ENCODE measurements around the gene CD200R1. TPM values are rescaled to one million over a fixed set of nuclear protein-coding genes. Genes with fewer than 3 reads are reported as not detected.

CD200R1 gene
- total and polyA plus RNA-seq, 2 of the 4 experiments (the other 2 are of a cell fraction), result under 0.01 to 0.05 TPM

- Histone ChIP-seq H2AFZ (replicated peaks; ENCODE audit: low read length, poor library complexity) (no peak overlapping the region), H3K79me1 (ENCODE audit: low read depth in 1 of 2, low read length in 2 of 2) (no peaks in the 10 kb centered on the region), H3K9me1 (ENCODE audit: insufficient read depth, low read length) (no peaks in the 10 kb centered on the region), H3K27me3 (ENCODE audit: control insufficient read depth, insufficient read depth, low read length) (no peaks in the 10 kb centered on the region), H3K14ac (replicated peaks; ENCODE audit: low read depth, low read length) (no peak overlapping the region), H2AK5ac (ENCODE audit: low read depth, low read length) (no peak overlapping the region), H3K4ac (ENCODE audit: low read depth, low read length) (no peak overlapping the region), H3K56ac (ENCODE audit: extremely low read depth, insufficient read depth, low read length) (no peak overlapping the region), H4K91ac (ENCODE audit: insufficient read depth, low read depth, low read length) (no peak overlapping the region), H4K8ac (ENCODE audit: low read depth in 2 of 2, low read length in 2 of 2) (no peak overlapping the region), H2BK15ac (ENCODE audit: low read depth, low read length) (no peak overlapping the region), H3K36me3 (ENCODE audit: control insufficient read depth, insufficient read depth, low read length) (no peaks in the 10 kb centered on the region), H3K9ac (ENCODE audit: low read depth, low read length) (no peak overlapping the region), H3K27ac (ENCODE audit: insufficient read depth, low read length) (no peak overlapping the region), H2BK20ac (ENCODE audit: low read depth, low read length) (no peak overlapping the region), H4K5ac (ENCODE audit: low read depth, low read length) (no peak overlapping the region), H3K18ac (ENCODE audit: low read depth, low read length) (no peak overlapping the region), H3K4me3 (ENCODE audit: insufficient read depth, low read depth, low read length) (no peak overlapping the region), H3K4me2 (ENCODE audit: low read depth, low read length) (no peak overlapping the region), H4K20me1 (ENCODE audit: insufficient read depth, low read length) (no peaks in the 10 kb centered on the region), H2BK120ac (ENCODE audit: low read depth, low read length) (no peak overlapping the region), H2AK9ac (replicated peaks; ENCODE audit: low read depth, low read length, poor library complexity) (no peak overlapping the region), H3K4me1 (ENCODE audit: control insufficient read depth, insufficient read depth, low read length) (no peaks in the 10 kb centered on the region), H2BK5ac (ENCODE audit: low read depth, low read length, poor library complexity, severe bottlenecking) (no peak overlapping the region), H3K23ac (ENCODE audit: low read depth, low read length) (no peak overlapping the region), H3K9me3 (ENCODE audit: control insufficient read depth, insufficient read depth, low read length) (no peaks in the 10 kb centered on the region)
- ATAC-seq (ENCODE audit: low read depth) (peak; percentile 29), DNase-seq (peak; percentile 8)
- in situ Hi-C loops (cut with MboI; ENCODE audit: low sequenced_read_pairs), result no loop called here
- dilution Hi-C loops (cut with HindIII; ENCODE audit: low sequenced_read_pairs, unreplicated experiment), result no loop called here
- ChIA-PET POLR2A (ENCODE audit: unreplicated experiment) (no interaction called here), CTCF (interaction anchor here (0.7 kb wide), 1 partner anchor 57 kb away, joined by 3 read pairs; no protein-coding TSS in a partner anchor)
- no CpG with 5 or more reads among the region's 2 CpGs for WGBS, 2 experiments (ENCODE audit: extremely low coverage in 2 of 2, insufficient read length in 1 of 2)
- TF ChIP-seq RFX5 (IDR thresholded peaks at IDR 0.05; ENCODE audit: low read depth, low read length) (no peak), NFE2L2 (IDR thresholded peaks at IDR 0.05; ENCODE audit: low read depth, low read length) (no peak), SMC3 (IDR thresholded peaks at IDR 0.05; ENCODE audit: low read depth, low read length) (no peak), CHD1 (IDR thresholded peaks at IDR 0.05; ENCODE audit: low read depth, low read length) (no peak), MAFK (IDR thresholded peaks at IDR 0.05; ENCODE audit: low read depth, low read length) (no peak), USF2 (IDR thresholded peaks at IDR 0.05; ENCODE audit: low read depth, low read length) (no peak), CEBPB (IDR thresholded peaks at IDR 0.05; ENCODE audit: low read depth, low read length) (no peak), CTCF (conservative IDR thresholded peaks at IDR 0.05; ENCODE audit: low read depth, low read length) (no peak), FOS (IDR thresholded peaks at IDR 0.05; ENCODE audit: low read depth, low read length) (no peak), MXI1 (IDR thresholded peaks at IDR 0.05; ENCODE audit: borderline replicate concordance, low read depth, low read length) (no peak), BHLHE40 (IDR thresholded peaks at IDR 0.05; ENCODE audit: low read depth, low read length) (no peak), RCOR1 (IDR thresholded peaks at IDR 0.05; ENCODE audit: insufficient replicate concordance, low read length) (no peak), MAZ (IDR thresholded peaks at IDR 0.05; ENCODE audit: borderline replicate concordance, low read depth, low read length) (no peak), ELK1 (IDR thresholded peaks at IDR 0.05; ENCODE audit: borderline replicate concordance, low read depth, low read length) (no peak)
- intact Hi-C loops (cut with micrococcal nuclease), result no loop called here
- no TSS peak for BruUV-seq (replicated peaks)
Measured at GRCh38 chr3:112888381-112889085, 86.4 kb downstream of the CD200R1 start.
